Hepatic stellate cell (primary cell): ENCODE results near the gene ALKBH6.
"Not testable (repeated sequence)": the region's sequence is repeated elsewhere in the genome, so short reads cannot be mapped to it uniquely, and the experiment has no call there.

ENCODE experiments used
- DNase-seq: peaks from one replicate; pipeline ENCODE4 v3.0.0; 2011; ENCODE audit warnings: low spot score

Gene ALKBH6

DNA sequence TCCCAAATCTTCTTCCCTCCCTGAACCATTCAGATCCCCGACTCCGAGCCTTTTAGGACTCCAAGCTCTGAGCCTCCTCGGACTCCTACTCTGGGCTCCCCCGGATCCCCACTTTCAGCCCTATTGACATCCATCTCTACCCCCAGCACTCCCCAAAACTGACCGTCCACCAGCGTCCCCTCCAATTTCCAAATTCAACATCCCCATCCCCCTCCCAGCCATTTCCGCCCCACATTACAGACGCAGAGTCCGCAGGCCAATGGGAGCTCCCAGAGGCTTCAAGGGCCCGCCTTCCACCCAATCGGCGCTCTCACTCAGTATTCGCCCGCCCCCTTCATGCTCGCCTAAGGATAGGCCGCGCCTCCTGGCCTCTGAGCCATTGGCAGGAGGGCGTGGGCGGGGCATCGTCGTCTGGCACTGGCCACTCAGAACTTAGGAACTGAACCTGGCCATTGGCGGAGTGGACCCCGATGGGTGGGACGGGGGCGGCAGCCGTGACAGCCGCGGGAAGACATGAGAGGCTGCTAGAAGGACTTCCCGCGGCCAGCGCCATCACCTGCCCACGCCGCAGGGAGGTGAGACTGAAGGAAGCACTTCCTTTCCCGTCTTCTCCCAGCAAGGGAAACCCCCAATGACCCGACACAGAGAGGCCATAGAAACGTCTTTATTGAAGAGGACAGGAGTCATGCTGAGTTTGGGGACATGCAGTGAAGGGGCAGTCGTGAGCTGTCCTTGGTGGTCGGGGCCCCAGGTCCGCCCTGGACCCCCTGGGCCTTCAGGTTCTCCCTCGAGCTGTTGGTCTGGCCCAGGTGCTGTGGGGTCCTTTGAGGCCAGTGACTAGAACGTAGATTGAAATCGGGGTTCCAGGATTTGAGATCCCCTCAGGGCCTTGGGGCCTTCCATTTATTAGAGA lies at the start of gene ALKBH6:
ALKBH6 (minus strand) TSS at position 202 of the 913 bp plus-strand sequence. CDS start 816 bp downstream, outside the sequence.
- peak; percentile 99 for DNase-seq

DNA sequence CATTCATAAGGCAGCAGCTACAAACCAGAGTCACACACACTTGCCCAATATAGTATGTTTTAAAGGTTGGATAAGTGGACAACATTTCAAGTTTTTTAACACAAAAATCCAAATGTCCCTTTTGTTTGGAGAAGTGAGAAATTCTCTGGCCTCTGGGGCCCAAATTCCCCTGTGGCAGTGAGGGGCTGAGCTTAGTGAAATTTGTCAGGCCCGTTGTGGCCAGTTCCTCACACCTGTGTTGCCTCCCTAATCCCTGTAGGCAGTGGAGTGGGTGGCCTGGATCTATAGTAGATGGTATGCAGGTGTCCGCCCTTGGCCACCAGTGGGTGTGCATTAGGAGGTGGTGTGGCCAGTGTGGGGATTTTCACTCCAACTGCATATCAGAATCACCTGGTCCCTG lies 47.4 kb upstream of the ALKBH6 start:
- DNase-seq = no peak

DNA sequence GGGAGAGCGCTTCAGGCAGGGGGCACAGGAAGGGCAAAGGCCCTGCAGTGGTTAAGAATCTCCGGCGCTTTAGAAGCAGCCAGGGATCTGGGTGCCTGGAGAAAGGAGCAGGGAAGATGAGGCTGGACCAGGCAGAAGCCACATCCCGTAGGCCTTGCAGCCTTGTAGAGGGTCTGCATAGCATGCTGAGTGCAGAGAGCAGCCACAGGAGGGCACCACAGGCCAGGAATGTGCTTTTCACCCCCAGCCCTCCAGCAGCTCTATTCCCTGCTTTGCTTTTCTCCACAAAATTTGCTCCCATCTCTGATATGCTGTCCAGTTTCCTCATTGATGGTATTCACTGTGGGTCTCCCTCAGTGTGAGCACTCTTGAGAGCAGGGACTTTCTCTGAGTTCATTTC lies 46.4 kb upstream of the ALKBH6 start:
- peak; percentile 73 for DNase-seq

DNA sequence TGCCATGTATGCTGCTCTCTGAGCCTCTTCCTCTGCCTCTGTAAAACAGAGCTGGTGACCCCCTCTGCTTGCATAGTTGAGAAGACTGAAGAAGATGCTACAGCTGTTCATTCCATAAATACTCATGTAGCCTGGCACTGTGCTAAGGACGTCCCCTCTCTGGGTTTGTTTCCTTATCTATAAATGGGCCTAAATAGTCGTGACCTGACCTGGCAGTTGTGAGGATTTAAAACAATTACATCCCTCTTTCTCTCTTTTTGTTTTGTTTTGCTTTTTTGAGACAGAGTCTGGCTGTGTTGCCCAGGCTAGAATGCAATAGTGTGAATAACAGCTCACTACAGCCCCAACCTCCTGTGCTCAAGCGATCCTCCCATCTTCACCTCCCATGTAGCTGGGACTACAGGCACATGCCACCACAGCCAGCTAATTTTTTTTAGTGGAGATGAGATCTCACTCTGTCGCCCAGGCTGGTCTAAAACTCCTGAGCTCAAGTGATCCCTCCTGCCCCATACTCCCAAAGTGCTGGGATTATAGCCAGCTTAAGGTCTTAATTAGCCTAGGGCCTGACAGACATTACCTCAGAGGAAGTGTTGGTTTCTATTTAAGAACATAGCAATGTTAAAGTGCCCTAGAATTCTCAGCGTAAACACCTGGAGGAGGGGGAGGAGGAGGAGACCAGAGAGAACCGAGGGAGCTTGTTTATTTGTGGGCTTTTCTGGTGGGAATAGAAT lies 45.3 kb upstream of the ALKBH6 start:
- DNase-seq = no peak

DNA sequence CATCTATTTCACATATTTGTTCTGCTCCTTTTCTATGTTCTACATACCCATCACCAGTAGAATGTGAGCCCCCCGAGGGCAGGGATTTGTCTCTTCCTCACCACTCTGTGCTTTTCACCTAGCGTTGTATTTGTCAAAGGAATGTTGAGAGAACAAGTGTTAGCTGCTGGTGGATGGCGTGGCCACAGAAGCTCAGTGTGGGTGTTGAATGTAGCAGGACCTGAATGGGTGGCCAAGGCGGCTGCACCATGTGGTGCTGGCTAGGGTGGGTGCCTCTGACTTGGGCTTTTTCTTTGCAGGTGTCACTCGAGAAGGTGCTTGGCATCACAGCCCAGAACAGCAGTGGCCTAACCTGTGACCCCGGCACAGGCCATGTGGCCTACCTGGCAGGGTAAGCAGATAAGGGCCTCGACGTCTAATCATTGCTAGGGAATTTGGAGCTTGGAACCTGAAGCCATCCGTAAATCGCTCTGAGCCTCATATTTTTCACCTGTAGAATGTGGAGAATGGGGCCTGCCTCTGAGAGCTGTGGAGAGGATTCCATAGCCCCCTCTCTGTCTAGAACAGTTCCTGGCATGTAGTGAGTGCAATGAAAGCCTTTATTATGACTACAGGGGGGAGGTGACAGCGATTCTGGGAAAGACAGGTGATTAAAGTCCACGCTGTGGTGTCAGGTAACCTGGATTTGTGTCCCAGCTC lies 44.6 kb upstream of the ALKBH6 start:
- DNase-seq = no peak

DNA sequence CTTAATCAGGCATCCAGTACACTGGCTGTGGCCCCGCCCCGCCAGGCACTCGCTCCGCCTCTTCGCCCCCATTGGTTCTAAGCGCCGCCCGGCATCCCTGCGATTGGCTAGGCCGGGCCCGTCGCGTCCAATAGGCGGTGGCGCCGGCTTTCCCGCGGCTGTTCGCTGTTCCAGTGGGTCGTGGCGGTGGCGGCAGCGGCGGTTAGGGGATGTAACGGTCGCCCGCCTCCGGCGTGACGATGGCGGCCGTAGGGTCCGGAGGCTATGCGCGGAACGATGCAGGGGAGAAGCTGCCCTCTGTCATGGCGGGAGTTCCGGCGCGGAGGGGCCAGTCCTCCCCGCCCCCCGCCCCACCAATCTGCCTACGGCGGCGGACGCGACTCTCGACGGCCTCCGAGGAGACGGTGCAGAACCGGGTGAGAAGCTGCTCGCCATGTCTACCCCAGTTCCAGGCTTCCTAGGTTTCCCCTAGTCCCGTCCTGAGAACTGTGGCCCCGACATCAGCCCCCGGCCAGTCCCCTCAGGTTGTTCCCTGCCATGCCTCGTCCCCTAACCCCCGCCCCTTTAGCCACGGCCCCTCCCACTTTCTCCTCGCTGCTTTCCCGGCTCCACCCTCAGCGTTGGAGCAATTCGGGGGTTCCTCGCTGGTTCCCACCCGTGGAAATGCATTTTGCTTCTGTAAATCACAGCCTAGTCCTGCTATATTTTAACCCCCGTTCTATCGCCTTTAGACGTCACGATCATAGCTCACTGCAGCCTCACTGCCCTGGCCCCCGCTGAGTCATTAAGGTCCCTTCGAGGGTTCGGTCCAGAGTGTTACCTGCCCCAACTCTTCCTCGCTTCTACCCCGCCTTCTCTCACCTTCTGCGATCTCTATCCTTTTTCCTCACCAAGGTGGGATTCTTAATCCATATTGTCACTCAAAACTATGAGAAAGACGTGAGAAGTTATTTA lies 41.0 kb upstream of the ALKBH6 start, which contains the start of gene WDR62:
WDR62 (plus strand) TSS at position 165 of the 954 bp plus-strand sequence; CDS start at position 240, 75 bp downstream.
- peak; percentile 99 for DNase-seq

DNA sequence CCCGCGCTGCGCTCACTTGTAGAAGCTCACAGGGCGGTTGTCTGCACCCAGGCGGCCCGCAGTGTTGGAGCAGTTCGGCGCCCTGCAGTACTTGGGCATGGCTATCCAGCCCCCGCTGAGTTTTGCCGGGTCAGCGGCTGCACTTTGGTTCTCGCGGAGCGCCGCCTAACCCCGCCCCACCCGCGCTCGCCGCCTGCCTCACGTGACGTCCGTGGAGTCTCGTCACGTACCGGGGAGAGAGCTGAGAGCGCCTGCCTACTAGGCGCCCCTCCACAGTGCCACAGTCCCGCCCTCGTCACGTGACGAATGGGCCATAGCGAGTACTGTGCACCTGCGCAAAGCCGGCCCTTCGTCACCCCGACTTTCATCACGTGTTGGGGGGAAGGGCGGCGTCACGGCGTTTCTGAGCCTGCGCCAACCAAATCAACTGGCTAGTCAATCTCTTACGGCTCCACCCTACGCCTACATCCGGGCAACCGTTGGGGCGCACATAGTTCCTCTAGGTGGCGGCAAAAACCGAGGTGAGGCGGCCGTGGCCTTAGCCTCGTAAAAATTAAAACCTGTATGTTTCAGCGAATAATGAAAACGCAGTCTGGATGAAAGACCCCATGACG lies 40.2 kb upstream of the ALKBH6 start, which contains the start of gene THAP8:
THAP8 (minus strand) TSS at position 167 of the 614 bp plus-strand sequence; CDS start at position 99, 68 bp downstream.
- DNase-seq = peak; percentile 100

DNA sequence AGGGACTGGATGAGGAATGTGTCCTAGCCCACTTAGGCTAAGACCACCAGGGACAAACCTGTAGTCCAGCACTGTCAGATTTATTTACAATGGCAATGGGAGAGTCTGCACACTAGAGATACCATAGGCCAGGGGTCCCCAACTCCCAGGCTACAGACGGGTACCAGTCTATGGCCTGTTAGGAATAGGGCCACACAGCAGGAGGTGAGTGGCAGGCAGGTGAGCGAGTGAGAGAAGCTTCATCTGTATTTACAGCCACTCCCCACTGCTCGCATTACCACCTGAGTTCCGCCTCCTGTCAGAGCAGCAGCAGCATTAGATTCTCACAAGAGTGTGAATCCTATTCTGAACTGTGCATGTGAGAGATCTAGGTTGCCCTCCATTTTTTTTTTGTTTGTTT lies 37.6 kb upstream of the ALKBH6 start:
- no peak for DNase-seq

DNA sequence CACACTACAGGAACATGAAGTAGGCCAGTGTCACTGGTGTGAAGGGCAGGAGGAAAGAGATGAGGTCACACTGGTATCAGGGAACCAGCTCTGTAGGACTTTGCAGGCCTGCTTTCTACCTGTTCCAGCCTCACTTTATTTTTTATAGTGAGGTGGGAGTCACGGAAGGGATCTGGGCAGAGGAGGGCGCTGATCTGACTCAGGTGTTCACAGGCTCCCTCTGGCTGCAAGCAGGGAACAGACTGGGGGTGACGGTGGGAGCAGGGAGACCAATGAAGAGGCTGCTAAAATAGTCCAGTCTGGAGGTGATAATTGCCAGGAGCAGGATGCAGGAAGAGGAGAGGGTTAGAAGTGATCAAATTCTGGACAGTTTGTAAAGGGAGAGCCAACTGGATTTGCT lies 37.2 kb upstream of the ALKBH6 start:
- DNase-seq = no peak

DNA sequence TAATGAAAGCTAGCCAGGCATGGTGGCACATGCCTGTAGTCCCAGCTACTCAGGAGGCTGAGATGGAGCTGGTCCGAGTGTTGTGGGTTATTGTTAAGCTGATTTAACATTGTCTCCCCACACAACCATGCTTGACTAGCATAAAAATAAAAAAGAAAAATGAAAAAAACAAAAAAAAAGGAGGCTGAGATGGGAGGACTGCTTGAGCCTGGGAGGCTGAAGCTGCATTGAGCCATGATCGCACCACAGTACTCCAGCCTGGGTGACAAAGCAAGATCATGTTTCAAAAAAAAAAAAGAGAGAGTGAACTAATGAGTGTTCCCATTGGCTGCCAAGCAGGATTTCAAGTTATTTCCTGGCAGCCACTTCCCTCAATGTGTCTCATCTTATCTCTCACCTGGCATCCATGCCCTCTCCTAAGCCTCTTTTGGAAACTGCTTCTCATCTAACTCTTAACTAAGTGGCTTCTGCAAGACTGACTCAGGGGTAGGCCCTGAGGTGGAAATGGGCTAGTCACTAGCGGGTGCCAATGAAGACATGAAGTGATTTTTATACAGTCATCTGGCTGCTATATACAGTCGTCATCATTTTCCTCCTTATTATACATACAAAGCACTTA lies 35.2 kb upstream of the ALKBH6 start:
- no peak for DNase-seq

DNA sequence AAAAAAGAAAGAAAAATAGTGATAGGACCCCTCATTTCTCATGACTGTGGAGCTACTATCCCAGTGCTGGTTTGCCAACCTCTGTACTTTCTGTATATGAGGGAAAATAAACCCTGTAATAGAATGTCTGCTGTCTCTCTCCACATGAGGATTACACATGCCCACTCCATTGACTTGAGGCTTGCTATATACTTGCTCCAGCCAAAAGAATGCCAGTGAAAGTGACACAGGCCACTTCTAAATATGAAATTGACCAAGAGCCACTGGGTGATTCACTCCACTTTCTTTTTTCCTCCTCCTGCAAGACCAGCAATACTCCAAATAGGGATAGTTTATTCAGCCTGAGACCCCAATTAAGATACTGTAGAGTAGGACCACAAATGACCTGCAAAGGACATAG lies 33.8 kb upstream of the ALKBH6 start:
- DNase-seq = no peak

DNA sequence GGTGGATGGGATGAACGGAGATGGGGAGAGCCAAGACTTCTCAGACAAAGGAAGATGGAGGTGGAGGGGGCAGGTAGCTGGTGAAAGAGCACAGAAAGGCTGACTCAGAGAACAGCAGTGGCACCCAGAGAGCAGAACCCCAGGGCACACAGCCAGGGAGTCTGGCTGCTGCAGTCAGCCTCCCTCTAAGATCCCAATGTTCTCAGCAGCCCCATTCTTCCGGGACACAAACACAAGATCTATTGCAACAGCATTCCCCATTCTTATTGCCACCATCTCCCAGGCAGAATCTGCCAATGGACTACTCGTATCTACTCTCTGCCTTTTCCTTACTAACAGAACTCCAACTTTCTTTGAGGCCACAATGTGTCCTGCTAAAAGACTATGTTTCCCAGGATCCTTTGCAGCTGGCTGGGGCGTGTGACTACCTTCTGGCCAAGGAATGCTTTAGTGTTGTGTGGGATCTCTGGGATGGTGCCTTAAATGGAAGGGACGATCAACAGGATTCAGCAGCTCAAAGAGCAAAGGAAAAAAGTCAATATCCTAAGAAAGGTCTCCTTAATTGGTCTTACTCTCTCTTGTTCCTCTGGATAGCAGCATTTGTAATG lies 32.5 kb upstream of the ALKBH6 start:
- DNase-seq = no peak

DNA sequence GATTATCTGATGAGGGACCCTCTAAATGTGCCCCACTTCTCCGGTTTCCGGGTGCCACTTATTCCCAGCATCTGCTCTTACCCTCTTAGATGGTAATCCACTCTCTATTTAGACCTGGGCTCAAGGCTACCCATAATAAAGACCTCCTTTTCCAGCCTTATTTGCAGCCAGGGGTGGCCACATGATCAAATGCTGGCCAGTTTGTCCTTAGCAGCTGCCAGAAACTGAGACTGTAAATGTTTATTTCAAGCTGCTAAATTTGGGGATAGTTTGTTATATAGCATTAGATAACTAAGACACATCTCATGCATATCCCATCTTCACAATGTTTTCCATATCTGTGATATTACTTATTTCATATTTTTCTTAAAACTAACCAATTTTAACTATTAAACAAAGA lies 29.9 kb upstream of the ALKBH6 start:
- DNase-seq = no peak

DNA sequence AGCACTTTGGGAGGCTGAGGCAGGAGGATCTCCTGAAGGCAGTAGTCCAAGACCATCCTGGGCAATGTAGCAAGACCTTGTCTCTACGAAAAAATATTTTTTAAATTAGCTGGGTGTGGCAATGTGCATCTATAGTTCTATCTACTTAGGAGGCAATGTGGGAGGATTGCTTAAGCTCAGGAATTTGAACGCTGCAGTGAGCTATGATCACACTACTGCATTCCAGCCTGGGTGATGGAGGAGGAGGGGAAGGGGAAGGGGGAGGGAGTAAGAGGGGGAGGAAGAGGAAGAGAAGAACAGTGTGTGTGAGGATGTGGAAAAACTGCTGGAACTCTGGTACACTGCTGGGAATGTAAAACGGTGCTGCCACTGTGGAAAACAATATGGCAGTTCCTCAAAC lies 27.8 kb upstream of the ALKBH6 start:
- DNase-seq = peak; percentile 63

DNA sequence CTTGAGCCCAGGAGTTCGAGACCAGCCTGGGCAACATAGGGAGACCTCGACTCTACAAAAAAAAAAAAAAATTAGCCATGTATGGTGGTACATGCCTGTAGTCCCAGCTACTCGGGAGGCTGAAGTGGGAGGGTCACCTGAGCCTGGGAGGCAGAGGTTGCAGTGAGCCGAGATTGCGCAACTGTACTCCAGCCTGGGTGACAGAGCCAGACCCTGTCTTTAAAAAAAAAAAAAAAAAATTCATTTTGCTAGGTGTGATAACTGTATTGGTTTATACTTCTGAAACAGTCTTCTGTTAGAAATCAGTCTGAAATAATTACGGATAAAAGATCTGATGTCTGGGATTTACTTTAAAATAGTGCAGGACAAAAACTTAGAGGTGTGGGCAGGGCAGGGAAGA lies 27.1 kb upstream of the ALKBH6 start:
- not testable (repeated sequence) for DNase-seq

DNA sequence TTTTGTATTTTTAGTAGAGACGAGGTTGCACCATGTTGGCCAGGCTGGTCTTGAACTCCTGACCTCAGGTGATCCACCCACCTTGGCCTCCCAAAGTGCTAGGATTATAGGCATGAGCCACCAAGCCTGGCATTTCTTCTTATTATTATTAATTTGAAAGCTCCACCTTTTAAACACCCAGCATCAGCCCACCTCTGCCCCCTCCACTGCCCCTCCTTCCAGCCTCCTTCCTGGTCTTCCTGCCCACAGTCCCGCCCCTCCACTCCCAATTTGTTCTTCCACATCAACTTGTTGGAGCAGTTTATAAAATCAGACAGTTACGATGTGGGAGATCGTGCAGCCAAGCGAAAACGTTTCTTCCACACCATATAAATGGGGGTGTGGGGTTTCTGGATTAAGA lies 26.5 kb upstream of the ALKBH6 start:
- no peak for DNase-seq

DNA sequence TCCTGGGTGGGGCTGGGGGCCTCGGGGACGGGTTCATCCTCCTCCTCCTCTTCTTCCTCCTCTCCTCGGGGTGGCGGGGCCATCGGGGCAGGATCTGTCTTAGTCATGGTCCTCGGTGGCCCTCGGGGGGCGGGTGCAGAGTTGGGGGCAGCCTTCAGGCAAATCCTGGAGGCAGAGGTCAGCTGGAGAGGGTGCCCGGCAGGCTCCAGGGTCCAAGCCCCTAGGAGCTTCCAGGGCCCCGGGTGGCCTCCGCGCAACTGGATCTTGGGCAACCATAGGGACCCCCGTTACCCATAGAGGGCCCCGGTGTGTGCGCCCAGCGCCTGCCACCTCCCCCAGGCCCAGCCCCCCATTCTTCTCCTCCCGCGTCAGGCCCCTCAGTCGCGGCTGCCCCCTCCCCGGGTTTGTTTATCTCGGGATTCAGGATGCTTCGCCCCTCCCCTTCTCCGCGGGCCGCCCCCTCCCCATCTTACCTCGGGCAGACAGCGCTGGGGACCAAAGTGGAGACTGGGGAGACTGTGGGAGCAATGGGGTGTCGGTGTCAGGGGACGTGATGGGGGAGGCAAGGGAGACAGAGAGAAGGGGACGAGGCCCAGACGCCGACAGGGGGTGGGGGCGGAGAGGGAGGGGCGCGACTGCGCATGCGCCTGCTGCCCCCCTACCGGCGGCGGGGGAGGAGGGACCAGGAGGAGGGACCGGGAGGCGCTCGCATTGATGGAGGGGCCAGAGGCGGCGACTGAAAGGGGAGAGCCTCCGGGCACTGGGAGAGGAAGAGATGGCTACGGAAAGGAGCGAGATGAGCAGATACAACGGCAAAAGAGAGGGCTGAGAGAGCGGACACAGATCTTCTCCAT lies 18.5 kb upstream of the ALKBH6 start, which contains the start of gene CLIP3:
CLIP3 (minus strand) TSS at position 623 of the 854 bp plus-strand sequence; CDS start at position 107, 516 bp downstream.
- peak; percentile 99 for DNase-seq

DNA sequence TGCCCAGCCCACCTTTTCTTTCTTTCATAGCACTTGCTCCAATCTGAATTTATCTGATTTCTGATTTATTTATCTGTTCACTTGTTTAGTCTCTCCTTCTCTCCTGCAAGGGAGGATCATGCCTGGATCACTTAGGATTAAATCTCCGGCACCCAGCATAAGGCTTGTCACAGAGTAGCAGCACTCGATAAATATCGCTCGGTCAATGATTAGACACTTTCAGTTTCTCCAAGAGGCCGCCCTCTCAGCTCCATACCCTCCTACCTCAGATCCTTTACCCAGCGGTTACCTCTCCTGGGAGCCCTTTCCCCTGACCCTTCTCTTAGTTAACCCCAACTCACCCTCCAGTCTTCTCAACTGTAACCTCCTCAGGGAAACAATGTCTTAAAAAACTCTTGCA lies 17.3 kb upstream of the ALKBH6 start:
- no peak for DNase-seq
